Astrocyte (in vitro differentiated cells and primary cell): ENCODE results near the gene MAOB.

Source experiments
- CTCF ChIP-seq: IDR thresholded peaks from 2 replicates; pipeline ENCODE4 v1.5.1; 2011; ENCODE audit warnings: low read depth, mild to moderate bottlenecking, inconsistent platforms, low read length, moderate library complexity; ENCODE audit not compliant: insufficient read depth
- EZH2 ChIP-seq: IDR thresholded peaks from 2 replicates; pipeline ENCODE4 v1.6.1; 2012; ENCODE audit warnings: mild to moderate bottlenecking, low read length, inconsistent platforms; ENCODE audit not compliant: insufficient read depth

- TF ChIP-seq CTCF (no peak), EZH2 (no peak)
Observed at GRCh38 chrX:43728002-43728401, 154.2 kb downstream of the MAOB start.
